K562 (cell line): Measurements from ENCODE around the gene OCIAD1. TPM values are rescaled to one million over a fixed set of nuclear protein-coding genes. Genes with fewer than 3 reads are reported as not detected.

ENCODE experiments used
- ARID1B ChIP-seq: fragments of 450-650 bp; IDR thresholded peaks from 2 replicates; pipeline ENCODE4 v1.6.1; 2016; ENCODE audit warnings: antibody characterized with exemption, mild to moderate bottlenecking, inconsistent platforms
- CBFA2T2 ChIP-seq: fragments of 450-650 bp; conservative IDR thresholded peaks from 2 replicates; pipeline ENCODE4 v1.6.1; 2017; ENCODE audit warnings: mild to moderate bottlenecking
- CGGBP1 ChIP-seq: fragments of 250-450 bp; sonication (Bioruptor Pico); IDR thresholded peaks from 2 replicates; pipeline ENCODE4 v1.9.0; 2021; ENCODE audit warnings: mild to moderate bottlenecking
- CTBP1 ChIP-seq: fragments of 450-650 bp; IDR thresholded peaks from 2 replicates; pipeline ENCODE4 v1.6.1; 2016; ENCODE audit warnings: borderline replicate concordance
- DPF2 ChIP-seq: fragments of 450-650 bp; IDR thresholded peaks from 2 replicates; pipeline ENCODE4 v1.6.1; 2016
- ESRRB ChIP-seq: fragments of 250-450 bp; sonication (Bioruptor Pico); IDR thresholded peaks from 2 replicates; pipeline ENCODE4 v1.5.0; 2020; ENCODE audit warnings: mild to moderate bottlenecking, moderate library complexity, borderline replicate concordance
- FOXO4 ChIP-seq: fragments of 450-650 bp; formaldehyde crosslinking; IDR thresholded peaks from 2 replicates; pipeline ENCODE4 v1.4.0; 2020; ENCODE audit warnings: mild to moderate bottlenecking, moderate library complexity
- FOXP1 ChIP-seq: sonication (generic); formaldehyde crosslinking; IDR thresholded peaks from 2 replicates; pipeline ENCODE4 v1.8.0; 2022; ENCODE audit warnings: mild to moderate bottlenecking, missing genetic modification reagents
- GABPA ChIP-seq: fragments of 200-800 bp; sonication (Bioruptor generic); conservative IDR thresholded peaks from 2 replicates; pipeline ENCODE4 v1.6.1; 2016; ENCODE audit warnings: low read depth, missing genetic modification characterization, missing compliant biosample characterization
- GATAD2A ChIP-seq: fragments of 450-650 bp; IDR thresholded peaks from 2 replicates; pipeline ENCODE4 v1.6.1; 2017
- MAZ ChIP-seq, 2 experiments: fragments of 450-650 bp in 1 of 2; sonication (generic) in 1 of 2; formaldehyde crosslinking; IDR thresholded peaks in 1 of 2; conservative IDR thresholded peaks in 1 of 2; 2 replicates each; pipeline versions ENCODE4 v1.4.0 to v1.5.0; 2020; ENCODE audit warnings: mild to moderate bottlenecking in 1 of 2, missing genetic modification reagents in 1 of 2
- POLR2G ChIP-seq: fragments of 200-400 bp; formaldehyde crosslinking; IDR thresholded peaks from 2 replicates; pipeline ENCODE4 v1.6.1; 2017; ENCODE audit warnings: low read depth, mild to moderate bottlenecking, antibody characterized with exemption, low read length, moderate library complexity
- PTRF ChIP-seq: fragments of 450-650 bp; IDR thresholded peaks from 2 replicates; pipeline ENCODE4 v1.6.1; 2016; ENCODE audit warnings: mild to moderate bottlenecking, missing genetic modification characterization, missing compliant biosample characterization
- PTTG1 ChIP-seq: fragments of 450-650 bp; IDR thresholded peaks from 2 replicates; pipeline ENCODE4 v1.6.1; 2016; ENCODE audit warnings: low read depth, mild to moderate bottlenecking, missing genetic modification characterization, missing compliant biosample characterization
- SIRT6 ChIP-seq: IDR thresholded peaks from one replicate; pipeline ENCODE4 v1.6.1; 2012; ENCODE audit warnings: low read depth, mild to moderate bottlenecking, control low read depth, inconsistent platforms, low read length, moderate library complexity
- TAL1 ChIP-seq: fragments of 450-650 bp; IDR thresholded peaks from 2 replicates; pipeline ENCODE4 v1.6.1; 2016; ENCODE audit warnings: mild to moderate bottlenecking
- TCF15 ChIP-seq: fragments of 250-450 bp; sonication (Bioruptor Pico); IDR thresholded peaks from 2 replicates; pipeline ENCODE4 v1.8.0; 2022; ENCODE audit warnings: moderate library complexity, mild to moderate bottlenecking, inconsistent platforms
- TFE3 ChIP-seq: fragments of 450-650 bp; formaldehyde crosslinking; IDR thresholded peaks from 2 replicates; pipeline ENCODE4 v1.4.0; 2020; ENCODE audit warnings: mild to moderate bottlenecking, mixed read lengths
- WHSC1 ChIP-seq: IDR thresholded peaks from one replicate; pipeline ENCODE4 v1.6.1; 2012; ENCODE audit warnings: low read length, control low read depth, inconsistent platforms
- ZBTB7A ChIP-seq: IDR thresholded peaks from 2 replicates; pipeline ENCODE4 v1.6.1; 2011; ENCODE audit warnings: low read depth, mild to moderate bottlenecking, low read length, moderate library complexity, borderline replicate concordance; ENCODE audit not compliant: control insufficient read depth
- ZNF655 ChIP-seq: fragments of 250-450 bp; sonication (Bioruptor Pico); IDR thresholded peaks from 2 replicates; pipeline ENCODE4 v1.5.0; 2021
- ZNF780A ChIP-seq: fragments of 250-450 bp; sonication (Bioruptor Pico); IDR thresholded peaks from 2 replicates; pipeline ENCODE4 v1.5.0; 2021; ENCODE audit warnings: mild to moderate bottlenecking
- ZNF830 ChIP-seq: fragments of 250-450 bp; sonication (Bioruptor Pico); IDR thresholded peaks from 2 replicates; pipeline ENCODE4 v1.5.0; 2021; ENCODE audit warnings: mild to moderate bottlenecking
- polyA plus RNA-seq, 8 experiments: library from polyadenylated mRNA; depleted of rRNA in 4 of 8; stranded (reverse) in 5 of 8; unstranded in 3 of 8; fragments of >200 nt; fragmentation: Nextera tagmentation in 2 of 8; fragmentation: Illumina TruSeq in 1 of 8; extraction: Ambion mirVana in 2 of 8; extraction: Trizol in 1 of 8; gene quantifications; 2 replicates each; pipeline versions ENCODE4 v1.2.1 to v1.2.3, GENCODE V29; 2011 to 2014; ENCODE audit warnings: inconsistent platforms in 1 of 8, missing spikeins in 1 of 8
- total RNA-seq, 7 experiments: library from RNA; depleted of rRNA in 6 of 7; stranded (reverse); fragments of >200 nt in 6 of 7; fragmentation: Illumina TruSeq in 2 of 7; extraction: Trizol in 2 of 7; gene quantifications; 2 replicates each; pipeline versions ENCODE4 v1.2.1 to v1.2.3, GENCODE V29; 2011 to 2021; ENCODE audit warnings: low replicate concordance in 1 of 7

OCIAD1 gene
- total and polyA plus RNA-seq, 9 of the 15 experiments (the other 6 are each of a cell fraction or from before 2014, with no cell fraction given), result 99.0 to 358 (median 196) TPM

GRCh38 chr4:48853604-48854394, 22.9 kb downstream of the OCIAD1 start (continued):
- TF ChIP-seq CTBP1, result peak; percentile 52
- peak; percentile 96 for TF ChIP-seq ARID1B
- no peak for TF ChIP-seq FOXP1
- no peak for TF ChIP-seq WHSC1
- TF ChIP-seq CGGBP1, result no peak
- no peak for TF ChIP-seq PTRF (tag)
- no peak for TF ChIP-seq ZNF830 (CRISPR knock-in tag)
- no peak for TF ChIP-seq FOXO4 (CRISPR knock-in tag)
- TF ChIP-seq TFE3 (CRISPR knock-in tag), result no peak
- peak; percentile 87 for TF ChIP-seq TAL1
- peak; percentile 75 for TF ChIP-seq CBFA2T2
- TF ChIP-seq ZNF780A (CRISPR knock-in tag), result no peak
- TF ChIP-seq GATAD2A, result peak; percentile 70; the same call in 1 of the 2 replicates
- no peak for TF ChIP-seq ZNF655 (CRISPR knock-in tag)
- no peak for TF ChIP-seq ZBTB7A
- peak; percentile 94 for TF ChIP-seq DPF2
- TF ChIP-seq SIRT6, result no peak
- no peak for TF ChIP-seq PTTG1 (tag)
- TF ChIP-seq TCF15 (CRISPR knock-in tag), result no peak
- no peak for TF ChIP-seq GABPA (tag)
- 0 out of 2 replicates have a peak, but pooled peaks have one; percentile 31 for TF ChIP-seq POLR2G
- 0 out of 4 replicates have a peak, but pooled peaks of 1 of the 2 experiments have one; percentile 19 for TF ChIP-seq MAZ (CRISPR knock-in tag; conservative IDR thresholded peaks at IDR 0.05 in 1 of 2, IDR thresholded peaks at IDR 0.05 in 1 of 2)
- TF ChIP-seq ESRRB (CRISPR knock-in tag), result no peak
